ENCODE data around the gene OR10J1.

Gene OR10J1

GRCh38 chr1:159459551-159459950 is 20.0 kb downstream of the OR10J1 start:
- FAIRE-seq (no peak), DNase-seq (ENCODE audit: insufficient read length, low spot score) (no peak)
- TF ChIP-seq CTCF (IDR thresholded peaks at IDR 0.05; ENCODE audit: insufficient read depth, missing control alignments): no peak

GRCh38 chr1:159465191-159465603 is 25.7 kb downstream of the OR10J1 start:
- TF ChIP-seq CTCF (IDR thresholded peaks at IDR 0.05; ENCODE audit: insufficient read depth, missing control alignments): no peak
- DNase-seq (ENCODE audit: insufficient read length, low spot score): no peak
- FAIRE-seq: no peak

DNA sequence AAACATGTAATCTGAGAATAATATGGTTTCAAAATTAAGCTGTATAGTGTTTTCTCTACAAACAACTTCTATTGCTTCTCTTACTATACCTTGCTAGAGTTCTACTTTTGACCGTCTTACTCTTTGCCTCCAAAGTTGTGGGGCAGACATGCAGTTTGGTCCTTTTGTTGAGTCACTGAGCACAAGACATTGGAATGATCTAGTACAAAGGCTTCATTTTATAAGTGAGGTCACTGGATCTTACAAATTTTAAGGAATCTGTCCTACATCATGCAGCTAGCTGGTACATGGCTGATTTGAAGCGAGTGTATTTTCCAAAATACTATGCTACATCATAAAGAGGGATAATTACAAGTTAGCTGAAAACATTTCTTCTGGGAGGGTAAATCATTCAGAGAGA is 28.8 kb downstream of the OR10J1 start:
- DNase-seq (ENCODE audit: insufficient read length, low spot score) (no peak), FAIRE-seq (no peak)
- TF ChIP-seq CTCF (IDR thresholded peaks at IDR 0.05; ENCODE audit: insufficient read depth, missing control alignments): no peak

DNA sequence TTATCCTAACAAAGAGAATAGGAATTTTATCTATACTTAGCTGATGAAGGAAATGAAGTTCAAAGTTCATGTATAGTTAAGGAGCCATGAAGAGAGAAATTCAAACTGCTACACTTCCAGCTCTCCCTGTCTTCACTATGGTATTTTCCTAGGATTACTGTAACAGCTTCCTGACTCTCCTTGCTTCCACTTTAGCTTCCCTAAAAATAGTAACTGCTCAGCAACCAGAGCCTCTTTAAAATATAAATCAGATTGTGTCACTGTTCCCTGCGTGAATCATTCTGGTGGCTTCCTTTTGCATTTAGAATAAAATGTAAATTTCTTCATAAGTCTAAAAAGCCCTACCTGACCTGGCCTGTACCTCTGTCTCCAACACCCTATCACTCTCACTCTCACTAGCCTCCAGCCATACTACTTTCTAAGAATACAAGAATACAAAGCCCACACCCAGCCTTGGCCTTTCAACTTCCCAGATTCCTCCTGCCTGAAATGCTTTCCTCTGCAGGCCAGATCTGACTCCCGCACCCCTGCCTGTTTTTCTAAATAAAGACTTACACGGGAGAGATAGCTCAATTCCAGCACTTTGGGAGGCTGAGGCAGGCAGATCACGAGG is 30.5 kb downstream of the OR10J1 start:
- no peak for FAIRE-seq
- no peak for TF ChIP-seq CTCF (IDR thresholded peaks at IDR 0.05; ENCODE audit: insufficient read depth, missing control alignments)
- DNase-seq (ENCODE audit: insufficient read length, low spot score): no peak

- no peak for TF ChIP-seq CTCF (IDR thresholded peaks at IDR 0.05; ENCODE audit: insufficient read depth, missing control alignments)
- DNase-seq (ENCODE audit: insufficient read length, low spot score) (no peak), FAIRE-seq (no peak)
These were observed 33.8 kb downstream of the OR10J1 start for GRCh38 chr1:159473335-159473734.

- no peak for FAIRE-seq
- TF ChIP-seq CTCF (IDR thresholded peaks at IDR 0.05; ENCODE audit: insufficient read depth, missing control alignments): no peak
- DNase-seq (ENCODE audit: insufficient read length, low spot score): no peak
These were observed 35.4 kb downstream of the OR10J1 start for GRCh38 chr1:159474926-159475325.

GRCh38 chr1:159483501-159483900 is 44.0 kb downstream of the OR10J1 start:
- no peak for FAIRE-seq
- no peak for TF ChIP-seq CTCF (IDR thresholded peaks at IDR 0.05; ENCODE audit: insufficient read depth, missing control alignments)

More at GRCh38 chr1:159483501-159483900, 44.0 kb downstream of the OR10J1 start:
- no peak for DNase-seq (ENCODE audit: insufficient read length, low spot score)
